ENCODE measurements around the gene TMEM63C. TPM values are rescaled to one million over a fixed set of nuclear protein-coding genes. Genes with fewer than 3 reads are reported as not detected.

The TMEM63C gene
- total RNA-seq, 1 experiment from 2014 or later = 9.3 TPM

DNA sequence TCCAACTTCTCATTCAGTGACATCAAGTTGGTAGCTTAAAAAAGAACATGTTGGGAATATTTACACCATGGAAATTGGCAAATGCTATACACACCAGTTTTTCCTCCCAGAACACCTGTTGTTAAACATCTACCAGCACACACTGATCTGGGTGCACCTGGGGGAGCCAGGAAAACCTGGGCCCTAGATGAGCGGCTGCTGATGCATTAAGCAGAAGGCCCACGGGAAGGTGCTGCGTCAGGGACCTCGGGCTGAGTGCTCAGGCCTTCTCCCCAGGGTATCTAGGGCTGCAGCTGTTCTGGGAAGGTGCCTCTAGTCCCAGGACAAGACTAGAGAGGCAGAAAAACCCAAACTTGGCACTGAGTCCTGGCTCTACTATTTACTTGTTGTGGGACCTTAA lies 92.2 kb downstream of the TMEM63C start:
- peaks cover 10% of the 10 kb centered on the region for H3K4me1 Mint-ChIP-seq (ENCODE audit: insufficient read depth, unreplicated experiment)
- H3K27ac Mint-ChIP-seq (ENCODE audit: low read depth, unreplicated experiment) = no peak overlapping the region
- no TSS peak for BruUV-seq (replicated peaks)
- H3K36me3 Mint-ChIP-seq (ENCODE audit: insufficient read depth, unreplicated experiment) = peaks cover 12% of the 10 kb centered on the region
- no peaks in the 10 kb centered on the region for H3K9me3 Mint-ChIP-seq (ENCODE audit: unreplicated experiment)
- TF ChIP-seq, protein P1, sequence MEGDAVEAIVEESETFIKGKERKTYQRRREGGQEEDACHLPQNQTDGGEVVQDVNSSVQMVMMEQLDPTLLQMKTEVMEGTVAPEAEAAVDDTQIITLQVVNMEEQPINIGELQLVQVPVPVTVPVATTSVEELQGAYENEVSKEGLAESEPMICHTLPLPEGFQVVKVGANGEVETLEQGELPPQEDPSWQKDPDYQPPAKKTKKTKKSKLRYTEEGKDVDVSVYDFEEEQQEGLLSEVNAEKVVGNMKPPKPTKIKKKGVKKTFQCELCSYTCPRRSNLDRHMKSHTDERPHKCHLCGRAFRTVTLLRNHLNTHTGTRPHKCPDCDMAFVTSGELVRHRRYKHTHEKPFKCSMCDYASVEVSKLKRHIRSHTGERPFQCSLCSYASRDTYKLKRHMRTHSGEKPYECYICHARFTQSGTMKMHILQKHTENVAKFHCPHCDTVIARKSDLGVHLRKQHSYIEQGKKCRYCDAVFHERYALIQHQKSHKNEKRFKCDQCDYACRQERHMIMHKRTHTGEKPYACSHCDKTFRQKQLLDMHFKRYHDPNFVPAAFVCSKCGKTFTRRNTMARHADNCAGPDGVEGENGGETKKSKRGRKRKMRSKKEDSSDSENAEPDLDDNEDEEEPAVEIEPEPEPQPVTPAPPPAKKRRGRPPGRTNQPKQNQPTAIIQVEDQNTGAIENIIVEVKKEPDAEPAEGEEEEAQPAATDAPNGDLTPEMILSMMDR (IDR thresholded peaks at IDR 0.05; ENCODE audit: unreplicated experiment) = no peak
- POLR2A ChIA-PET = no interaction called here
- no peak for DNase-seq (ENCODE audit: unreplicated experiment)
- peaks cover 11% of the 10 kb centered on the region for H3K27me3 Mint-ChIP-seq (ENCODE audit: insufficient read depth, unreplicated experiment)
- CTCF ChIA-PET = interaction anchor here (0.6 to 2.1 kb wide), 5 partner anchors 16 to 134 kb away, joined by 3 to 6 read pairs (median 3); no protein-coding TSS in a partner anchor
- no peak overlapping the region for H3K4me3 Mint-ChIP-seq (ENCODE audit: unreplicated experiment)
- intact Hi-C loops (cut with micrococcal nuclease) = no loop called here

DNA sequence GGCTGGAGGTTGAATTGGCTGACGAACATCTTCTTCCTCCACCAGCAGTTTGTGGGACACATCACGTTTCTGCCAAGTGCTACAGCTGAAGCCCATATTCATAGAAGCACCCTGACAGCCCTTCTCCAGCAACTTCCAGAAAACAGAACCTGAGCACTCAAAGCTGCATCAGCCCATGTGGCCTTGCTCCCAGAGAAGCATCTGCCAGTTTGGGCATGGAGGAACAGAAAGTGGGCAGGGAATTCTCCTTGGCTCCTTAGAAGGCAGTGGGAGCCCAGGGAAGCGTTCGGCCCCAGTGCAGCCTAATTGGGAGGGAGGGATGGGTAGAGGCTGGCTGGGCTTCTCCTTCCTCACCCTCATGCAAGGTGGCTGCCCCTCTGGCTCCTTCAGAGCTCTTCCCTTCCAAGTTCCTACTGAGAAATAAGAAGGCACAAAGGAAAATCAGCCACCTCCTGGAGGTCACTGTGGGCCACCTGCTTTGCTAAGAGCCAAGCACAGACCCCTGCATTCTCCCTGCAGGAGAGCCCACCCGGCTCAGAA lies 93.5 kb downstream of the TMEM63C start:
- BruUV-seq (replicated peaks) = no TSS peak

DNA sequence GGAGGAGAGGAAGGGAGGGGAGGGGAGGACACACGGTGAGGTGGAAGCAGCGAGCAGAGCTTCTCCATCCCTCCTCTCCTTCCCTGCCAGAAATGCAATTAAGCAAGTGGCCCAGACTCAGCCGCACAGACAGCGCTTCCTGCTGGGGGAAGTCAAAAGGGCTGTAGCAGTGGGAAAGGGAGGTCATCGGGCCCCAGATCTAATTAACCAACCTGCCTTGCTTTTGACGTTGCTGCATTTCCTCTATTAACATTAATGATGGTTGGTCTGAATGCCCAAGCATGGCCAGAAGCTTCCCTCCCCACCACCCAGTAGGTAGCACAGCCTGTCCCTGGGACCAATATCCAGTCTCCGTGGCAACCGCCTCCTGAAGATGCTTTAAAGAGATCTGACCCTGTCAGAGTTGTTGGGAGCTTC lies 94.0 kb downstream of the TMEM63C start:
- Mint-ChIP-seq H3K4me3 (ENCODE audit: unreplicated experiment) (no peak overlapping the region), H3K36me3 (ENCODE audit: insufficient read depth, unreplicated experiment) (peaks cover 16% of the 10 kb centered on the region), H3K9me3 (ENCODE audit: unreplicated experiment) (no peaks in the 10 kb centered on the region), H3K27ac (ENCODE audit: low read depth, unreplicated experiment) (no peak overlapping the region), H3K4me1 (ENCODE audit: insufficient read depth, unreplicated experiment) (no peaks in the 10 kb centered on the region), H3K27me3 (ENCODE audit: insufficient read depth, unreplicated experiment) (no peaks in the 10 kb centered on the region)
- intact Hi-C loops (cut with micrococcal nuclease) = no loop called here
- POLR2A ChIA-PET = interaction anchor here (1.1 kb wide), 1 partner anchor 28 kb away, joined by 5 read pairs; no protein-coding TSS in a partner anchor
- CTCF ChIA-PET = interaction anchor here (0.6 to 1.1 kb wide), 3 partner anchors 25 to 224 kb away, joined by 3 read pairs; no protein-coding TSS in a partner anchor
- BruUV-seq (replicated peaks) = no TSS peak
- TF ChIP-seq, protein P1 (IDR thresholded peaks at IDR 0.05; ENCODE audit: unreplicated experiment) = no peak
- no peak for DNase-seq (ENCODE audit: unreplicated experiment)

More for the DNA sequence above, 93.5 kb downstream of the TMEM63C start:
- no peak for DNase-seq (ENCODE audit: unreplicated experiment)
- no peaks in the 10 kb centered on the region for H3K9me3 Mint-ChIP-seq (ENCODE audit: unreplicated experiment)
- ChIA-PET POLR2A (interaction anchor here (1.1 kb wide), 1 partner anchor 29 kb away, joined by 5 read pairs; no protein-coding TSS in a partner anchor), CTCF (interaction anchor here (1.1 kb wide), 1 partner anchor 28 kb away, joined by 3 read pairs; no protein-coding TSS in a partner anchor)
- no peak overlapping the region for H3K27ac Mint-ChIP-seq (ENCODE audit: low read depth, unreplicated experiment)
- peaks cover 1% of the 10 kb centered on the region for H3K4me1 Mint-ChIP-seq (ENCODE audit: insufficient read depth, unreplicated experiment)
- intact Hi-C loops (cut with micrococcal nuclease) = no loop called here
- peaks cover 12% of the 10 kb centered on the region for H3K36me3 Mint-ChIP-seq (ENCODE audit: insufficient read depth, unreplicated experiment)
- peaks cover 4% of the 10 kb centered on the region for H3K27me3 Mint-ChIP-seq (ENCODE audit: insufficient read depth, unreplicated experiment)
- TF ChIP-seq, protein P1 (IDR thresholded peaks at IDR 0.05; ENCODE audit: unreplicated experiment) = no peak
- no peak overlapping the region for H3K4me3 Mint-ChIP-seq (ENCODE audit: unreplicated experiment)

GRCh38 chr14:77276295-77276935 lies 94.8 kb downstream of the TMEM63C start:
- H3K4me1 Mint-ChIP-seq (ENCODE audit: insufficient read depth, unreplicated experiment) = no peaks in the 10 kb centered on the region
- no peaks in the 10 kb centered on the region for H3K27me3 Mint-ChIP-seq (ENCODE audit: insufficient read depth, unreplicated experiment)
- POLR2A ChIA-PET = interaction anchor here (0.7 to 1.1 kb wide), 2 partner anchors 28 to 35 kb away, joined by 3 to 5 read pairs; no protein-coding TSS in a partner anchor
- CTCF ChIA-PET = interaction anchor here (0.6 to 1.0 kb wide), 2 partner anchors 24 to 225 kb away, joined by 3 read pairs; no protein-coding TSS in a partner anchor
- no peaks in the 10 kb centered on the region for H3K9me3 Mint-ChIP-seq (ENCODE audit: unreplicated experiment)
- BruUV-seq (replicated peaks) = no TSS peak
- H3K27ac Mint-ChIP-seq (ENCODE audit: low read depth, unreplicated experiment) = no peak overlapping the region
- peaks cover 18% of the 10 kb centered on the region for H3K36me3 Mint-ChIP-seq (ENCODE audit: insufficient read depth, unreplicated experiment)
- H3K4me3 Mint-ChIP-seq (ENCODE audit: unreplicated experiment) = no peak overlapping the region
- no peak for DNase-seq (ENCODE audit: unreplicated experiment)
- intact Hi-C loops (cut with micrococcal nuclease) = no loop called here
- TF ChIP-seq, protein P1 (IDR thresholded peaks at IDR 0.05; ENCODE audit: unreplicated experiment) = no peak
